NCI-H1436 treated with DMSO at 0.1 percent for 48 hours (cell line): Measurements from ENCODE around the gene FAM219B.
"Not testable (repeated sequence)": the region's sequence is repeated elsewhere in the genome, so short reads cannot be mapped to it uniquely, and the experiment has no call there.

Experiments
- DNase-seq: peaks from one replicate; lab custom pipeline; 2025; lab: John Stamatoyannopoulos, UW

The FAM219B gene

DNA sequence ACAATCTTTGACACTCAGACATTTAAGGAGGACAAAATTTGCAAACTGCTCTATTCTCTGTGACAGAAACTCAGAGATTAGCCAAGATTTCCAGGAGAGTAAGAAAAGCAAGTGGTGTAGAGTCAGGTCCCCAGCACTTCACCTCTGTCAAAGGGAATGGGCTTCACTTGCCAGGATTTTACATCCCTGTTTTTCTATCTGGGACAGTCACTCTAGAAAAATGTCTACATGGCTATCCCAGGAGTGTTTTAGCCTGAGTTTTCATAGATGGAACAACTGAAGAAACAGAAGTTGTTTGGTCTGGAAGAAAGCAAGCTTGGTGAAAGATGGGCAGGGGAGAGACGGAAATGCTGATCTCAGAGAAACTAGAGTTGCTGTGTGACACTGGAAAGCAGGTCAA lies 3.0 kb downstream of the FAM219B start:
- no peak for DNase-seq

DNA sequence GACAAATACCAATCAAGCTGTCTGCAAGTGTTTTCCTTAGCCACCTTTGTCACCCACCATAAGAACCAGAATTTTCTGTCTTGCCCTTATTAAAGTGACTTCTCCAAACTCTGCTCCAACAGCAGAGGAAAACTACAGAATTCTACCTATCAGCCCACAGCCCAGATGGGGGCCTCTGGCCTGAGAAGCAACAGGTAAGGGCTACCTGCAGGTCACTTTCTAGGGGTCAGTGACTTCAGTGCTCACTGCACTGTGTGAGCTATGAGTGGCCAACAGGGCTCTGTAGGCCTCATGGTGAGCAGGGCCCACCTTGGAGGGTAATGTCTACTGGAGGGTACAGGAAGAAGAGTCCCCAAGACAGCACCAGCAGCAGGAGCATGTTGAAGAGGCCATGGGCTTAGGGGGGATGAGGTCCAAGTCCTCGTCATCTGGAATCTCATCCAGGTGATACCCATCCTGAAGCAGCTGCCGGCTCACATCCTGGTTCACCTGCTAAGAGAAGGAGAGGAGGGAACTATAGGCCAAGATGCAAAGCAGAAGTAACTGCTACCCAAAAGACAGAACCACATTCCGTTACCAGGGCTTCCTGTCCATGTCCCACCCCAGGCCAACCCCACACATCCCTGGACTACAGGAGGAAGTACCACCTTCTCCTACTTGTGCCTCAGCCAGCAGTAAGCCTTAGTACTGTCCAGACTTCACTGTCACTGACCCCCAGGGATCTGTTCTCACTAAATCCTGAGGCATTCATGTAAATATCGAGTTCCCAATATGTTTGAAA lies 4.2 kb downstream of the FAM219B start:
- no peak for DNase-seq

DNA sequence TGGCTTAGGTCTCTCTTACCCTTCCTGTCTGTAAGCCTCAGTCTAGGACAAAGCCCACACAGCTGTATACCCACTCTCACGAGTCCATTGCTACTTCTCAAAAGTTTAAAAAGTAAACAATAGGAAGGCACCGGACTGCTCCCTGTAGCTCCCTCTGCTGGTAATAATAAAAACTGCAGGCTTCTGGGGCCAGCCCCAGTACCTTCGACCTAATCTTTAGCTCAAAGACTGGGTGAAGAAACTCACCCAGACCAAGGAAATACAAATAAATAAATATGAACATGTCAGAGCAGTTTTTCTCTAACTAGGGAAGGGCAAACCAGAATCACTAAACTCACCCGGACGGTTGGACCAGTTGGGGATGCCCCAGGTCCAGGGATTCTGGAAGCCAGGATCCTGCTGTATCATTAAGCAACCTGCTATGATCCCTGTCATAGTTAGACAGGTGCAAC lies 5.0 kb downstream of the FAM219B start:
- DNase-seq = no peak

DNA sequence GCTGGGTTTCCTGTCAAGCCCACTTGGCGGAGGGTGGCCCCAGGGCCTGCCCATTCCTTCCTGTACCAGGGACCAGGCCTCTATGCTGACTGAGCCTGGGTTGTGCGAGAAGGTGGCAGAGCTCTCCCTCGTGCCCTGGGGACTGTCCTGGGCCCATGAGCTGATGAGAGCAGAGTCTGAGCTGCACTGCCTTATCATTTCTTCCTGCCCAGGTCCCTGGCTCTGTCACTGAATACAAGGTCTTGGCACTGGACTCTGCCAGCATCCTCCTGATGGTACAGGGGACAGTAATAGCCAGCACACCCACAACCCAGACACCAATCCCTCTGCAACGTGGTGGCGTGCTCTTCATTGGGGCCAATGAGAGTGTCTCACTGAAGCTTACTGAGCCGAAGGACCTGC lies 9.3 kb downstream of the FAM219B start:
- no peak for DNase-seq

DNA sequence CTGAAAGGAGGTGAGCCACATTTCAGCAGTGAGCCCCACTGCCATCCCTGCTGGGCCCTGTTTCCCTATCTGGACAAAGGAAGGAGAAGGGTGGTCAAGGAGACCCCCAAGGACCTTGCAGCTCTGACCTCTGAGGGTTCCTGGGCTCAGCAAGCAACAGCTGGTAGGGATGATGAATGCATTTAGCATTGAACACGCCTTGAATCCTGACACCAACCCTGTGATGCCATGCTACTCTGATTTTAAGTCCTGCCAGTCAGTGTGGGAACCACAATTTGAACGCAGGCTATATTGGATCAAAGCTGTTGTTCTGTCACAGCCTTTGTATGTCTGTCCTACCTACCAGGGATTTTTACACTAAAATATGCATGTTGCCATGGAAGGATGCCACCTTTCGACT lies 10.3 kb downstream of the FAM219B start:
- no peak for DNase-seq

DNA sequence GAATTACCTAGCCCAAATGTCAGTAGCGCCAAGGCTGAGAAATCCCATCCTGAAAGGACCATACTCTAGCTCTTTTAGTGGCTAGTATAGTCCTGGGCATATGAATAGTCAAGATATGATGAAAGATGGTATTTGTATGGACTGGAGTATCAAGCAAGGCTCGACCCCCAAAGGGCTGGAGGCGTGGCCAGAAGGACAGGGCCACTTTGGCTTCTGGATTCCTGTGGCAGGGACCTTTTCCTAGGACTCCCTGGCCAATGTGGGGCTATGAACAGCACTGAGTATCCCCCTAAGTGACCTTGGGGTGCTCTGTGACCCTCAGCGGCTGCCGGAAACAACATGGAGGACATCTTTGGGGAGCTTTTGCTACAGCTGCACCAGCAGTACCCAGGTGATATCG lies 10.8 kb downstream of the FAM219B start:
- DNase-seq = no peak

DNA sequence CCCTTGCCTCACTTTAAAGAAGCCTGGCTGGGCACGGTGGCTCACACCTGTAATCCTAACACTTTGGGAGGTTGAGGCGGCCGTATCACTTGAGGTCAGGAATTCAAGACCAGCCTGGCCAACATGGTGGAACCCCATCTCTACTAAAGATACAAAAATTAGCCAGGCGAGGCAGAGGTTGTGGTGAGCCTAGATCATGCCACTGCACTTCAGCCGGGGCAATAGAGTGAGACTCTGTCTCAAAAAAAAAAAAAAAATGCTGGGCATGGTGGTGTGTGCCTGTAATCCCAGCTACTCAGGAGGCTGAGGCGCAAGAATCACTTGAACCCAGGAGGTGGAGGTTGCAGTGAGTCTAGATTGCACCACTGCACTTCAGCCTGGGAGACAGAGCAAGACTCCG lies 12.3 kb downstream of the FAM219B start:
- not testable (repeated sequence) for DNase-seq

DNA sequence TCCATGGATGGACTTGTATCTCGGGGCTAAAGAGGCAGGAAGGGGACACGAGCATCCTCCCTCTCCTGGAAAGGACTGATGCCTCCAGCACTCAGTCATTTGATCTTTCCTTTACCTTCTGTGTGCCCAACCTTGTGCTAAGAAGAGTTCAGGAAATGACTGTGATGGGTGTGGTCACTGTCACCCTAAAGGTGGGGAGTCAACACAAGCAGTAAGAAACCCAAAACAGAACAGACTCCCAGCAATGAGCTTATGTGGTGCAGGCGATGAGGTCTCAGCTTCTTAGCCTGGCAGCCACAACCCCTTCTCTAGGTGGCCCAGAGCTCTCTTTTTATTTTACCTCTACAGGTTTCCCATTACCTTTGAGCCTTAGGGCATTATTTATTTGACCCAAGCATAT lies 13.0 kb downstream of the FAM219B start:
- DNase-seq = no peak

DNA sequence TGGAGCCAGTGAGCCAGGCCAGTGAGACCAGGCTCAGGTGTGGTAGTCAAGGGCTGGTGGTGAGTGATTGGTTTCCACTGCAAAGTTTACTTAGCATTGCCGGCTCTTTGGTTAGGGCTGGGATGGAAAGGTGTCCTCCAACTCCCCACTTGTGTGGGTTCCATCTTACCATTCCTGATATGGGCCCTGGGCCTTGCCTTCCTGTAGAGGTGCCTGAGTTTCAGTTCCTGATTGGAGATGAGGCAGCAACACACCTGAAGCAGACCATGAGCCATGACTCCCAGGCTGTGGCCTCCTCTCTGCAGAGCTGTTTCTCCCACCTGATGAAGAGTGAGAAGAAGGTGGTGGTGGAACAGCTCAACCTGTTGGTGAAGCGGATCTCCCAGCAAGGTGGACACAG lies 13.7 kb downstream of the FAM219B start:
- DNase-seq = no peak

DNA sequence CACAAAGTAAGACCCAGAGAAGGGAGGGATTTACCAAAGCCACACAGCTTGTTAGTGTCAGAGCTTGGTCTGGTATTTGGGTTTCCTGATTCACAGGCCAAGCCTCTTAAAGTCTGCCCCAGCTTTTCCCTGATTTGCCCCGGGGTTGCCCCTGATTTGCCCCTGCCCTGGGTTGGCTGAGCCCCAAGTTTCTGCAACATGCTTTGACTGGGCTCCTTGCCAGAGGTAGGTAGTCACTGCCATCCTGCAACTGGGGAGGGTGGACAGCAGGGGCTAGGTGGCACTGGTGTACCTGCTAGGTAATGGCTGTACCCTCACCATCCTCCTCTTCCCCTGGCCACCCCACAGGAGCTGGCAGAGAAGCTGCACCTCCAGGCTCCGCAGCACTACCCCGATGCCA lies 14.3 kb downstream of the FAM219B start:
- DNase-seq = no peak

DNA sequence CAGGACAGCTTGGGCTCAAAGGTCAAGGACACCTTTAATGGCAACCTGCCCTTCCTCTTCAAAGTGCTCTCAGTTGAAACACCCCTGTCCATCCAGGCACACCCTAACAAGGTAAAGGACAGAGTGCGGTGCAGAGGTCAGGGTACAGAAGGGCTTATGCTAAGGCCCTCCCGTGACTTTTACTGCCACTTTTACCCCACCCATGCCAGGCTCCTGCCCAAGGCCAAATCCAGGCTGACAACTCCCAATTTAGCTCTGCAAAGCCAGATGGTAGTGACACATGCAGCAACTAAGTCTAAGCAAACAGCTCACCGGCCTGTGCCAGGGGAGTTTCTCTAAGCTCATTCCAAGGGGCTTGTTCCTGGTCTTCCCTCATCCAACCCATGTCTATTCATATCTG lies 15.2 kb downstream of the FAM219B start:
- DNase-seq = no peak

DNA sequence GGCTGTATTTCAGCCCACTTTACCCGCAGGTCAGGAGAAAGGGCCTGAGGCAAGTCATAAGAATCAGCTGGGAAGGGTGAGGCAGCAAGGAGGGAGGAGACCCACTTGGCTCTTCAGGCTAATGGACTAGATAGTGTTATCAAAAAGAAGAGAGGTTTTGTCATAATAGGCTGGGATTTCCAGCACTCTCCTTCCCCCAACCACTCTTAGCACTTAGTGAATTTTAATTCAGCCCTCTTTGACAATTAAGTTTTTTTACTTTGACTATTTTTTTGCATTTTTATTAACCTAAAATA lies 16.0 kb downstream of the FAM219B start:
- DNase-seq = no peak

DNA sequence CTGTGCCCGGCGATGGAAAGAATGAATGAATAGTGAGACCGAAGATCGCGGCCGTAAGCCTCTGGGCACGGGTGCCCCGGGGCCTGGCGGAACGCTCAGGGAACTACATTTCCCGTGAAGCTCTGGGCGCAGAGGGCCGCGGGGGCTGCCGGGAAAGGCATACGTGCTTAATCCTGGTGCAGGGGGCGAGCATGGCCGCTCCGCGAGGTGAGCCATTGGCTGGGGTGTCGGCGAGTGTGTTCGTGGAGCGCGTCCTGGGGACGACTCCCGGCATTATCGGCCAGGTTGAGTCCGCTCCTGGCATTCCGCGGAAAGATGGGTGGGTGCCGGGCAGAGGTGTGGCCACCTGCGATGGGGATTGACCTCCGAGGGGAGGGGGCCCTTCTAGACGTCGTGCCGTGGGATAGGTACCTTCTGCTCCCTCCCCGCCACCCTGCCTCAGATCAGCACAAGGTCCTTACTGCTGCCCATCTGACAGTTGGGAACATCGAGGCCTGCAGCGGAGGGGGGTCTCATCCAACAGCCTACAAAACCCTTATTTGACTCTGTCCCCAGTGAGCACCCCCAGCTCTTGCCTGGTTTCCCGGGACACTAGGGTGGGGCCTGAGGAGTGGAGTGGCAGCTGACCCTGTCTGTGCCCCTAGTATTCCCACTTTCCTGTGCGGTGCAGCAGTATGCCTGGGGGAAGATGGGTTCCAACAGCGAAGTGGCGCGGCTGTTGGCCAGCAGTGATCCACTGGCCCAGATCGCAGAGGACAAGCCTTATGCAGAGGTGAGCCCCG lies 16.6 kb downstream of the FAM219B start, which contains the start of gene MPI:
Gene MPI, plus strand, starts transcription at position 160 of the 782 bp plus-strand sequence. Its CDS starts 32 bp downstream, at position 192.
- DNase-seq = peak; percentile 15

DNA sequence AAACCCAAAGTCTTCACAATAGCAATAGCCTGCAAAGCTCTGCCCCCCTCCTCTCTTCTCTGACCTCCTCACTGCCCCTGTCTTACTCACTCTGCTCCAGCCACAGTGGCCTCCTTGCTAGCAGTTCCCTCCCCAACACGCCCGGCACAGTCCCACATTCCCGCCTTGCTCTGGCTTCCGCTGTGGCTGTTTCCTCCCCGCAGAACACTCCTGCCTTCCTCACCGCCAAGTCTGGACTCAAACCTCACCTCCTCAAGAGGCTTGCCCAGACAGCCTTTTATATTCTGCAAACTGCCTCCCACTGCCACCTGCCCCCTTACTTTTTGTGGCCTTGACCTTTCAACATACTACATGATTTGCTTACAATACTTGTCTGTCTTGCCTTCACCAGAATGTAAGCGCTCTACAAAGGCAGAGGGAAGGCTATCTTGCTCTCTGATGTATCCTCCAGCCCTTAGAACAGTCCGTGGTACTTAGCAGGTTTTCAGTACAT lies 17.2 kb downstream of the FAM219B start:
- DNase-seq = no peak

DNA sequence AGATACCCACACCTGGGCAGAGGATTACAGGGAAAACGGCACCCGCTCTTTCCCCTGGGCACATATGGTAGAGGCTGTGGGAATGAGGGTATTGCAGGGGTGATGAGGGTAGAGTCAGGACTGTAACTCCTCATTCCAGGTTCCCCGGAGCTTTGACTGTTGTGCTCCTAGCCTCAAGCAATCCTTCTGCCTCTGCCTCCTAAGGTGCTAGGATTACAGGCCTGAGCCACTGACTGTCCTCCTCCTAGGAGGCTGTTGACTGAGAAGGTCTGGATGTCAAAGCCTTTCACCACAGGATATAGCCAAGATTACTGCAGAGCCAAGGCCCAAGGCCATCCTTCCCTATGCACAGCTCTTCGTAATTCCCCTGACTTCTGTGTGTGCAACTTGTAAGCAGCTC lies 17.9 kb downstream of the FAM219B start:
- no peak for DNase-seq

DNA sequence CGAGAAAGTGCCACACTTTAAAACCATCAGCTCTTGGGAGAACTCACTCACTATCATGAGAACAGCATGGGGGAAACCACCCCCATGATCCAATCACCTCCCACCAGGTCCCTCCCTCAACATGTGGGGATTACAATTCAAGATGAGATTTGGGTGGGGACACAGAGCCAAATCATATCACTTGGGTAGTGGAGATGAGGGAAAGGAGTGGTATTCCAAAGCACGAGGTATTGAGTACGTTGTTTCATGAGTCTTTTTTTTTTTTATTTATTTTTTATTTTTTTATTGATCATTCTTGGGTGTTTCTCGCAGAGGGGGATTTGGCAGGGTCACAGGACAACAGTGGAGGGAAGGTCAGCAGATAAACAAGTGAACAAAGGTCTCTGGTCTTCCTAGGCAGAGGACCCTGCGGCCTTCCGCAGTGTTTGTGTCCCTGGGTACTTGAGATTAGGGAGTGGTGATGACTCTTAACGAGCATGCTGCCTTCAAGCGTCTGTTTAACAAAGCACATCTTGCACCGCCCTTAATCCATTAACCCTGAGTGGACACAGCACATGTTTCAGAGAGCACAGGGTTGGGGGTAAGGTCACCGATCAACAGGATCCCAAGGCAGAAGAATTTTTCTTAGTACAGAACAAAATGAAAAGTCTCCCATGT lies 19.0 kb downstream of the FAM219B start:
- not testable (repeated sequence) for DNase-seq

DNA sequence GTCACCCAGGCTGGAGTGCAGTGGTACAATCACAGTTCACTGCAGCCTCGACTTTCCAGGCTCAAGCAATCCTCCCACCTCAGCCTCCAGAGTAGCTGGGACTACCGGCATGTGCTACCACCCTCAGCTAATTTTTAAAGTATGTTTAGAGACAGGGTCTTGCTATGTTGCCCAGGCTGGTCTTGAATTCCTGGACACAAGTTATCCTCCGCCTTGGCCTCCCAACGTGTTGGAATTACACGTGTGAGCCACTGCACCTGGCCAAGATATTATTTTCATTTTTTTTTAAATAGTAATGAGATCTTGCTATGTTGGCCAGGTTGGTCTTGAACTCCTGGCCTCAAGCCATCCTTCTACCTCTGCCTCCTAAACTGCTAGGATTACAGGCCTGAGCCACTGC lies 21.2 kb downstream of the FAM219B start:
- DNase-seq = no peak

DNA sequence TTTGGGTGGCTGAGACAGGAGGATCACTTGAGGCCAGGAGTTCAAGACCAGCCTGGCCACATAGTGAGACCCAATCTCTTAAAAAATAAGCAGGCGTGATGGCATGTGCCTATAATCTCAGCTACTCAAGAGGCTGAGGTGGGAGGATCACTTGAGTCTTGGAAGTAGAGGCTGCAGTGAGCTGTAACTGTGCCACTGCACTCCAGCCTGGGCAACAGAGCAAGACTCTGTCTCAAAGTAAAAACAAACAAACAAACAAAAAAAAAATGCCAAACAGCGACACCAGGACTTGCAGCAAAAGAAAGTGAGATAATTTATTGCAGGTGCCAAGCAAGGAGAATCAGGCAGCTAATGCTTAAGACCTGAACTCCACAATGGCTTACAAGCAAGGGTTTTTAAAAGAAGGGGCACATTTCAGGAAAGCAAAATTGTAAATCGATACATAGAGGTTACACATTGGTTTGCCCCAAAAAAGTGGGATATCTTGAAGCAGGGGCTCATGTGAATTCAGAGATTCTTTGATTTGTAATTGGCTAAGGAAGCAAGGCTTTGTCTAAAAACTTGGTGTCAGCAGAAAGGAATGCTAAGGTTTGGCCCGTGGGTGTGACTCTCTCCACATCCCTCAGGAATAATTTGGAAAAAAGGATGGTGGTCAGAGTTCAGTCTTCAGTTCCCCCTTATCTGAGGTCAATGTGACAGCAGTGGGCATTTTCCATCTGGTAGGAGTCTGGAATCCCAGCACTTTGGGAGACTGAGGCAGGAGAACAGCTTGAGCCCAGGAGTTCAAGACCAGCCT lies 22.0 kb downstream of the FAM219B start:
- no peak for DNase-seq

DNA sequence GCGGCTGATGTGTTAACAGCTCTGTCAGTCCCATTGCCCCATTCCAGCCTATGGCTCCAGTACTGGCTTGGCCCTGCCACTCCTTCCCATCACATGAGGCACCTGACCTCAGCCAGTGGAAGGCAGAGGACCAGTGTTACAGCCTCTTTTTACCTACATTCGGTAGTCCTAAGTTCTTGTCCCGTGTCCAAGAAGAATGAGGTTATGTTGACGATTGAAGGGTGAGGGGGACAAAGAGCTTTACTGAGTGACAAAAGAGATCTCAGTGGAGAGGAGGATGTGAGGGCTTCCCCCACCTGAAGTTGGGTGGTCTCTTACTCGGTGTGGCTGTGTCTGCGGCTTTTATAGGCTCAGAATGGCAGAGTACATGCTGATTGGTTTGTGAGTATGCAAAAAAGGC lies 24.1 kb downstream of the FAM219B start:
- no peak for DNase-seq

DNA sequence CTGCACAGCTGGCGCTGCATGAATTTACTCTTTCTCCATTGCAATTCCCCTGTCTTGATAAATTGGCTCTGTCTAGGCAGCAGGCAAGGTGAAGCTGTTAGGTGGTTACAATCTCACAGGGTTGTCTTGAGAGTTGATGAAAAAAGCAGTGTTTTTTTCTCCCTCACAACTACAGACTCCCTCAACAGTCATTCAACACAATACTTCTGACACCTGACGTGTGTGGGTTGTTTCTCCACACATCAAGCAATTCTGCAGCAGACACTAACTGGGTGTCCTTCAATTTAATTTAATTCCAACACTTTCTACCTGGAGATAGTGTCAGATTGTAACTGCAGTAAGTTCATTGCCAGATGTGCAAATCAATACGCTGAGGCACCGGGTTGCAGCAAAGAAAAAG lies 28.4 kb downstream of the FAM219B start:
- no peak for DNase-seq

DNA sequence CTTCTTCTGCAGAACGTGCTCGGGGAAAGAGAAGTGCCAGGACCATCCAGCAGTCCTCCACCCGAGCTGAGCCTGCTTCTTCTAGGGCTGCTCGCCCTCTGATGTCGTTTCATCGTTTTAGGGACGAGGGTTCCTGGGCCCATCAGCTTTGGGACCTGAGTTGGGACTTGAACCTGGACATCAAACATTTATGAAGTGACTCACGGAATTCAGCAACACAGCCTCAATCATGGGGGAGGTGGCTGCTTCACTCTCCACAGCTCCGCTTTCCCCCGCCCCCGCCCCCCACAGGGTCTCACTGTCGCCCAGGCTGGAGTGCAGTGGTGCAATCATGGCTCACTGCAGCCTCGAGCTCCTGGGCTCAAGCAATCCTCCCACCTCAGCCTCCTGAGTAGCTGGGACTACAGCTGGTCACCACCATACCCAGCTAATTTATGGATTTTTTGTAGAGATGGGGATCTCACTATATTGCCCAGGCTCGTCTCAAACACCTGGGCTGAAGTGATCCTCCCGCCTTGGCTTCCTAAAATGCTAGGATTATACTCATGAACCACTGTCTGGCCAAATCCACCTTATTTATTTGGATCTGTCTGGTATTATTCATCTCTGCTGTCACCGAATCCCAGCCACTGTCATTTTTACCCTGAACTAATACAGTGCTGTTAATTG lies 32.8 kb downstream of the FAM219B start:
- no peak for DNase-seq
